LNCaP clone FGC (cell line): ENCODE data around the gene TM9SF4.
A peak's percentile ranks its signal among the peaks of the same experiment; 100 is the strongest.

Experiments used
- DNase-seq: peaks from one replicate; pipeline ENCODE4 v3.0.0-alpha.2; 2011; ENCODE audit warnings: low read depth
- H3K4me3 ChIP-seq: 2 replicates; pipeline ENCODE4 v1.5.1; 2011; ENCODE audit warnings: mild to moderate bottlenecking, low read depth, low read length, control low read depth
- TF ChIP-seq, protein P1 (sequence below): IDR thresholded peaks from 2 replicates; pipeline ENCODE4 v1.5.1; 2012; ENCODE audit warnings: mild to moderate bottlenecking; ENCODE audit not compliant: control insufficient read depth, insufficient read depth; ENCODE audit errors: extremely low read depth

The TM9SF4 gene

DNA sequence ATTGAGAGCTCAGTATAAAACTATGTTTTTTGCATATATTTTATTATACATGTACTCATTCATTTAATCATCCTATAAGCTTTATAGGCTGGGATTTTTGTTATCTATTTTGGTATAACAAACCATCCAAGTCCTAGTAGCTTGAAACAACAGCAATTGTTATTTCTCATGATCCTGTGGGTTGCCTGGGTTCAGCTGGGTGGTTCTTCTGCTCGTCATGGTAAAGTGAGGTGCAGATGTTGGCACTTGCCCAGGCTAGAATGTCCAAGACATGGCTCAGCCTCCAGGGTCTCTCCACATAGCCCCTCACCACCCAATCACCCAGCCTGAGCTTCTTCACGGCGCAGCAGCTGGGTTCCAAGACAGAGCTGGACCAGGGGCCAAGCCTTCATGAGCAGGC, 20.8 kb upstream of the TM9SF4 start:
- no peak for DNase-seq
- H3K4me3 ChIP-seq = no peak overlapping the region
- TF ChIP-seq, protein P1, sequence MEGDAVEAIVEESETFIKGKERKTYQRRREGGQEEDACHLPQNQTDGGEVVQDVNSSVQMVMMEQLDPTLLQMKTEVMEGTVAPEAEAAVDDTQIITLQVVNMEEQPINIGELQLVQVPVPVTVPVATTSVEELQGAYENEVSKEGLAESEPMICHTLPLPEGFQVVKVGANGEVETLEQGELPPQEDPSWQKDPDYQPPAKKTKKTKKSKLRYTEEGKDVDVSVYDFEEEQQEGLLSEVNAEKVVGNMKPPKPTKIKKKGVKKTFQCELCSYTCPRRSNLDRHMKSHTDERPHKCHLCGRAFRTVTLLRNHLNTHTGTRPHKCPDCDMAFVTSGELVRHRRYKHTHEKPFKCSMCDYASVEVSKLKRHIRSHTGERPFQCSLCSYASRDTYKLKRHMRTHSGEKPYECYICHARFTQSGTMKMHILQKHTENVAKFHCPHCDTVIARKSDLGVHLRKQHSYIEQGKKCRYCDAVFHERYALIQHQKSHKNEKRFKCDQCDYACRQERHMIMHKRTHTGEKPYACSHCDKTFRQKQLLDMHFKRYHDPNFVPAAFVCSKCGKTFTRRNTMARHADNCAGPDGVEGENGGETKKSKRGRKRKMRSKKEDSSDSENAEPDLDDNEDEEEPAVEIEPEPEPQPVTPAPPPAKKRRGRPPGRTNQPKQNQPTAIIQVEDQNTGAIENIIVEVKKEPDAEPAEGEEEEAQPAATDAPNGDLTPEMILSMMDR = no peak

DNA sequence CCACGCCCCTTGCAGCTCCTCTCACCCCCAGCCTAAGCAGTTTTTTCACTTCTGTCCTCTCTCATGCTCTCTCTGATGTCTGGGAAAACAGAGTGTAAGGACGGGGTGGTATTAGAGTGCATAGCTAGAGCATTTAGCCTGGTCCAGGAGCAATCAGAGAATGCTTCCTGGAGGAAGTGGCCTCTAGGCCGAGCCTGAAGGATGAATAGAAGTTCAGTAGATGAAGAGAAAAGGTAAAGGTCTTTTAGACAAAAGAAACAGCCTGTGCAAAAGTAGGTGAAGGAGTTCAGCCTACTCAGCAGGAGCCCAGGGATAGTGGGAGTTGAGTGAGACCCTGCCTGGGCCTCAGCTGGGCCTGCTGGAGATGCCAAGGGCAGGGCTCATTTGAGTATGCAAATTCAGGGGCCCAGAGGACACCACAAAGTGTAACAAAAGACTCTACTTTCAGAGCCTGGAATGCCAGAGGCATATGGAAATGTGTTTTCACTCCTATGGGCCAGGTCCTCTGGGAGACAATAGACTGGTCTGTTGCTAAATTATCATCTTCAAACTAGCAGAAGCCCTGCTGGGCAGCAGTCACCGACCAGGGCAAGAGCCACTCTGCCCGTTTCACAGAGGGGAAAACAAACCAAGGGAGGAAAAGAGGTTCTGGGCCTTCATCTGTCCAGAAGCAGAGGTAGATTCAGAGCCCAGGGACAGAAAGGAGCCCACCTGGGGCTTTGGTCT, 19.7 kb upstream of the TM9SF4 start:
- TF ChIP-seq, protein P1 = no peak
- no peak overlapping the region for H3K4me3 ChIP-seq
- DNase-seq = no peak

DNA sequence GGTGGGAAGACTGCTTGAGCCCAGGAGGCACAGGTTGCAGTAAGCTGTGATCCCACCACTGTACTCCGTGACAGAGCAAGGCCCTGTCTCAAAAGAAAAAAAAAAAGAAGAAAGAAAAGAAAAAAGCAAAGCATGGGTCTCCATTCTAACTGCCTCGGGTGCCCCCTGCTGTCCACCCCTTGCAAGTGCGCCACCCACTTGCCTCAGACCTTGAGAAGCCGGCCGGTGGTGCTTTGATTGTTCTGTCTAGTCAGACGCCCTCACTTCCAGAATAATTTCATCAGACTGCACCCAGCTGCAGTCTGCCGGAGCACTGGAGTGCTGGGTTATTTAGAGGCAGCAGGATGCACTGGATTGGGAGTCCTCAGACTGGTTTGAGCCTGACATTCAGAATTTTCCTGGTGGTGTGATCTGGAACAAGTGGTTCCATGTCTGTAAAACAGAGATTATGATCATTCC, 17.6 kb upstream of the TM9SF4 start:
- DNase-seq = no peak
- H3K4me3 ChIP-seq = no peak overlapping the region
- TF ChIP-seq, protein P1 = peak; percentile 89

DNA sequence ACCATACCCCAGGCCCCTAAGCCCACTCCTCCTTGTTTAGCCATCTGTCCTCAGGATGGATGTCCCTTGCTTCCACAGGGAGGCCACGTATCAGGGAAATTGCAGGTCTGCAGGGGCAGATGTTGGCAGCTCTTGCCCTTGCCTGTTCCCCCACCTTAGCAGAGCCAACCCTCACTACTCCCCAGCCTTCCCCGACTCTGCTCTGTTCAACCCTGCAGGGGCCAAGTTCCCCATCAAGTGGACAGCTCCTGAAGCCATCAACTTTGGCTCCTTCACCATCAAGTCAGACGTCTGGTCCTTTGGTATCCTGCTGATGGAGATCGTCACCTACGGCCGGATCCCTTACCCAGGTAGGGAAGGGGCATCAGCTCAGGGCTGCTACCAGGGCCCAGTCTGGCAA, 10.7 kb upstream of the TM9SF4 start:
- TF ChIP-seq, protein P1 = no peak
- DNase-seq = no peak
- H3K4me3 ChIP-seq = no peak overlapping the region

DNA sequence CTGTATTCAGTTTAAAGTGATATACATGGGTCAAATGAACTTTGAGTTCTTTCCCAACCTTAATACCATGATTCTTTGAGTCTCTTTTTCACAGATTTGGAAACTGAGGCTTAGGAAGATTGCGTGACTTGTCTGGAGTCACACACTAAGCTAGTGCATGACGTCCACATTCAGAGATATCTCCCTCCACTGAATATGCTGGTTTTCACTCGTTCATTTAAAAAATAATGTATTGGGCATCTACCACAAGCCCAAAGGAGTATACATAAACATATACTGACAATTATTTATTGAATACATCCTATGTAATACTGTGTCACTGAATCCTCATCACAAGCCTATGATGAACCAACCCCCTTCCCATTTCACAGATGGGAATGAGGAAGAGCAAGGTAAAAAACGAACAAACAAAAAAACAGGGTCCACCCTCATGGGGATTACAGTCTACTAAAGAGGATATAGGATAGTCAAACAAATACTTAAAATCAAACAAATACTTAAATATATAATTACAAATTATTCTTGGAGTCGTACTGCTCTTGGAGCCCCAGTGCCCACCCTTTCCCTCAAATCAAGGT, 611 bp upstream of the TM9SF4 start:
- TF ChIP-seq, protein P1 = no peak
- peak overlapping the region; percentile 99 for H3K4me3 ChIP-seq
- DNase-seq = no peak

DNA sequence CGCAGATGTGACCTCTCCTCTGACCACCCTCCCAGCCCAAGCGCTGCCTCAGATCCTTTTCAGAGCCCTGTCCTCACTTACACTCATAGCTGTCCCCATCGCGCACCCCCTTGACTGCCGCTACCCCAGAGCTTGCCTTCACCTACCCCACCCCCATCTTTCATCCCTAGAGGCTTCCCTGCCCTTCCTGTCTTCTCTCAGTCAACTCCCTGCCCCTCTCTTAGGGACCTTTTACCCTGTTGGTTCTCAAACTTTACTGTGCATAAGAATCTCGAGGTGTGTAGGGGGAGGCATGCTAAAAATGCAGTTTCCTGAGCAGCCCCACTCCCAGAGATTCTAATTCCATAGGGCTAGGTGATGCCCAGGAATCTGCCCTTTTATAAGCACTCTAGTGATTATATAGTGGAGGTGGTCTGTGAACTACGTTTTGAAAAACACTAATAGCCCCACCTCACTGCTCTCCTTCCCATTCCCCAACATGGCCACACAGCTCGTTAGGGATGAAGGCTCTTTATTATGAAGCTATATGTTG, 725 bp downstream of the TM9SF4 start:
- TF ChIP-seq, protein P1 = no peak
- no peak for DNase-seq

More for the DNA sequence above, 725 bp downstream of the TM9SF4 start:
- H3K4me3 ChIP-seq = peak overlapping the region; percentile 99
